GM19043 (cell line): ENCODE measurements around the gene CHST11.

Source experiments
- ATAC-seq: cut with Tn5 transposase; IDR thresholded peaks from one replicate; pipeline ENCODE4 v1.9.1; 2021; ENCODE audit warnings: low read depth; ENCODE audit not compliant: unreplicated experiment

Gene CHST11

GRCh38 chr12:104622928-104623327 is 166.2 kb downstream of the CHST11 start:
- ATAC-seq: no peak

- ATAC-seq: no peak
These were observed 167.1 kb downstream of the CHST11 start for GRCh38 chr12:104623883-104624282.

GRCh38 chr12:104624529-104624928 is 167.8 kb downstream of the CHST11 start:
- no peak for ATAC-seq

GRCh38 chr12:104626069-104626837 is 169.5 kb downstream of the CHST11 start:
- no peak for ATAC-seq

GRCh38 chr12:104627231-104627989 is 170.7 kb downstream of the CHST11 start:
- no peak for ATAC-seq

- ATAC-seq: no peak
These were observed 171.5 kb downstream of the CHST11 start for GRCh38 chr12:104627990-104628830.

GRCh38 chr12:104628831-104629135 is 172.0 kb downstream of the CHST11 start:
- no peak for ATAC-seq

GRCh38 chr12:104630230-104630670 is 173.5 kb downstream of the CHST11 start:
- no peak for ATAC-seq

GRCh38 chr12:104631867-104632266 is 175.1 kb downstream of the CHST11 start:
- no peak for ATAC-seq

- ATAC-seq: no peak
These were observed 176.0 kb downstream of the CHST11 start for GRCh38 chr12:104632724-104633201.

GRCh38 chr12:104634044-104634443 is 177.3 kb downstream of the CHST11 start:
- no peak for ATAC-seq

GRCh38 chr12:104634852-104635251 is 178.1 kb downstream of the CHST11 start:
- no peak for ATAC-seq

- no peak for ATAC-seq
These were observed 179.0 kb downstream of the CHST11 start for GRCh38 chr12:104635607-104636343.

- no peak for ATAC-seq
These were observed 179.7 kb downstream of the CHST11 start for GRCh38 chr12:104636496-104636895.

- ATAC-seq: no peak
These were observed 180.9 kb downstream of the CHST11 start for GRCh38 chr12:104637604-104638003.

- ATAC-seq: no peak
These were observed 181.6 kb downstream of the CHST11 start for GRCh38 chr12:104638218-104638850.

- no peak for ATAC-seq
These were observed 182.1 kb downstream of the CHST11 start for GRCh38 chr12:104638851-104639240.

GRCh38 chr12:104640956-104641355 is 184.2 kb downstream of the CHST11 start:
- ATAC-seq: no peak

- ATAC-seq: peak; percentile 74
These were observed 185.1 kb downstream of the CHST11 start for GRCh38 chr12:104641862-104642261.
